ENCODE results near the gene MFAP4.

MFAP4 gene

DNA sequence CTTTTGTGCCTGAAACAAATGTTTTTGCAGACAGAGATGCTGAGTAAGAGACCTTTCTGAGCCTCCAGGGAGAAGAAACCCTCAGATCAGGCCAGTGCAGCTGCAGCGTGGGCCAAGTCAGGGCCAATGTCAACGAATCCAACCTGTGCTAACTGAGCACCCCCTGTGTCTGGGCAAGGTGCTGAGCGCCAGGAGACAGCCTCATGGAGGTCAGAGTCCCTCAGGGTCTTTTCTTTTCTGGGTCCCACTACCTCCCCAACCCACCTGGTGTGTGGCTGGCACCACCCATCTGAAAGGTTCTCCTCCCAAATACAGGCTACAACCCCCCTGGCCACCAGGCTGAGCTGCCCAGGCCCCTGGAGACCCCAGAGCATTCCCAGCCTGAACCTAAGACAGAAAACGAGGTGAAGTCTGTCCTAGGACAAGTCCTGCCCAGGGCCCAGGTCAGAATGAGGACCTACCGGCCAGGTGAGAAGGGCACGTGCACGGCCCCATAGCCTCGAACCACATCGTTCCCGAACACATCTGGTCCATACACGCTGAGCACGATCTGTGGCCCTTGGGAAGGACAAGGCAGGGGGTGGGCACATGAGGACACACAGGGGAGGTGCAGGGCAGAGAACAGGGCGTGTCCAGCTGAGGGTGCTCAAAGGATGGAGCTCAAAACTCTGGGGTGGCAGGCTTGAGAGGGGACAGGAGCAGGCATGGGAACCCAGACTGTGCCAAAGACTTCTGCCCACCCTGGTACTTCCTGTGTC, 39.5 kb downstream of the MFAP4 start:
- no peak for DNase-seq

DNA sequence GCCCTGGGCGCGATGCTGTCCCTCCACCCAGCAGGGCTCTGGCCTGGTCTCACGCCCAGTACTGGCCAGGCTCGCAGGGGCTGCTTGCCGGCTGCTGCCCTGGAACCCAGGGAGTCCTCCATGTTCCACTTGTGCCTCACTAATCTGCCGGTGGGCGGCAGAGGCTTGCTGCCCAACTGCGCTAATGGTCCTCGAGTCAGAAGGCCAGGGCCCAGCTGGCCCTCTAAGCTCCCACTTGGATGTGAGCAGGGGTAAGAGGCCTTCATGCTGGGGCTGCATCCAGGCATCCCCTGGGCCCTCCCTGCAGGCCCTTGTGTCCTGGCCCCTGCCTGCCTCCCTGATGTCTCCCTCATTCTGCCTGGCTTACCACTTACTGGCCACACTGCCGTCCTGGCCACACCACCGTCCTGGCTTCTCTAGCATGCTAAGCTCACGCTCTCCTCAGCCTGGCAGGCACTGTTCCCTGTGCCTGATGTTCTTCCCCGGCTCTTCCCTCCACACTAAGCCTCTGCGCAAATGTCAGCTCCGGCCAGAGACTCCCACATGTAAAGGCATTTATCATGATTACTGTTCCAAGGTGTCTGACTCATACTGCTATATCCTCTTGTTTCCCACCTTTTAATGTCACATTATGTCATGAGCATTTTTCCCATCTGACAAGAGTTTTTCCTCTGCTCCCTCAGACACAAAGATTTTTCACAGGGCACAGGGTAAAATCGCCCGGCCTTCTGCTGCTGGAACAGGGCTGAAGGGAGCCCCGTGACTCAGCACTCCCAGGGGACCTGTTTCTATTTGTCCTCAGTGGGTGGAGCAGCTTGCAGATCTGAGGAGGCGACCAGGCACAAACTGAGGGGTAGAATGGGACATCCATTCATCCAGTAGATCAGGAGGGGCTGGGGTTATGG, 40.4 kb downstream of the MFAP4 start:
- peak; percentile 94 for DNase-seq

DNA sequence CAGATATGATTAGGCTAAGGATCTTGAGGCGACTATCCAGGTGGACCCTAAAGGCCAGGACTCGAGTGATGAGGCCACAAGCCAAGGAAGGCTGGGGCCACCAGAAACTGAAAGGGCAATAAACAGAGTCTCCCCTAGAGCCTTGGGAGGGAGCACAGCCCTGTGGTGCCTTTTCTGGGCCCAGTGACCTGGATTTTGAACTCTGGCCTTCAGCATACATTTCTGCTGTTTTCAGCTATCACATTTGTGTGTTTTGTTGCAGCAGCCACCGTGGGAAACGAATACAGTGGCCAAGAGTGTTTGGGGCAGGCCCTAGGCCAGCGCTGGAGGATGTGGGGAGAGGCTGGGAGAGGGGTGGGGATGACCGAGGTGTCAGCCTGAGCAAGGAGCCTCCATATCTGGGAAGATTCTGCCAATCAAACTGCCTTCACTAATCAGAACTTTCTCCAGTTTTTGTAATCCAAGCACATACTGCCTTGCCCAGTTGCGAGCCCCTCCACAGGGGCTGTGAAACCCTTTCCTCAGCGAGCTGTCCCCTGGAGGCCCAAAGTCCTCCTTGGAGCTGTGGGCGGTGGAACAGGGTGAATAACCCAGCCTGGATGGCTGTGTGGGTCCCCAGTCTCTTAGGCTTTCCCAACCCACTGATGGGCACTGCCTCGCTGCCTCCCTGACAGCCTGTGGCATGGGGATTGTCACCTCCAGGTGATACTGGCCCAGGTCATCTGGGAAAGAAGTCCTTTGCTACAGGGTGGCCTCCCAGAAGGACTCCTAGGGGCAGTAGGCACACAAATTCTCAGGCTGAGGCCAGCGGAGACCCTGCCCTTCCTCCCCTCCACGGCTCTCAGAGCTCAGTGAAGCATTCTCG, 41.3 kb downstream of the MFAP4 start:
- DNase-seq: no peak

DNA sequence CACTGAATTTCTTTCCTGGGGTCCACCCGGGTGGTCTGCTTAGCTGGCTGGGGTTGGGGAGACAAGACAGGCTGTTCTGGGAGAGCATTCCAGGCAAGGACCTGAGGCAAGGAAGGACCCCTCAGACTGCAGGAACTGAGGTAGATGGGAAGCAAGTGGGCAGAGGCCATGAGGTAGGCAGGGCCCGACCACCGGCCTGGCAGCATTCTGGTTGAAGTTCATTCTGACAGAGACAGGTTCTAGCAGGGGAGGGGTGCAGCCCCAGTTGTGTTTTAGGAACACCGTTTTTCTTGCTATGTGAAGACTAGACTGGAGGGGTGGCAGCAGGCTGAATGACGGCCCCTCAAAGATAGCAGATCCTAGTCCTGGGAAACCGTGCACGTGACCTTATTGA, 41.9 kb downstream of the MFAP4 start:
- DNase-seq: no peak

DNA sequence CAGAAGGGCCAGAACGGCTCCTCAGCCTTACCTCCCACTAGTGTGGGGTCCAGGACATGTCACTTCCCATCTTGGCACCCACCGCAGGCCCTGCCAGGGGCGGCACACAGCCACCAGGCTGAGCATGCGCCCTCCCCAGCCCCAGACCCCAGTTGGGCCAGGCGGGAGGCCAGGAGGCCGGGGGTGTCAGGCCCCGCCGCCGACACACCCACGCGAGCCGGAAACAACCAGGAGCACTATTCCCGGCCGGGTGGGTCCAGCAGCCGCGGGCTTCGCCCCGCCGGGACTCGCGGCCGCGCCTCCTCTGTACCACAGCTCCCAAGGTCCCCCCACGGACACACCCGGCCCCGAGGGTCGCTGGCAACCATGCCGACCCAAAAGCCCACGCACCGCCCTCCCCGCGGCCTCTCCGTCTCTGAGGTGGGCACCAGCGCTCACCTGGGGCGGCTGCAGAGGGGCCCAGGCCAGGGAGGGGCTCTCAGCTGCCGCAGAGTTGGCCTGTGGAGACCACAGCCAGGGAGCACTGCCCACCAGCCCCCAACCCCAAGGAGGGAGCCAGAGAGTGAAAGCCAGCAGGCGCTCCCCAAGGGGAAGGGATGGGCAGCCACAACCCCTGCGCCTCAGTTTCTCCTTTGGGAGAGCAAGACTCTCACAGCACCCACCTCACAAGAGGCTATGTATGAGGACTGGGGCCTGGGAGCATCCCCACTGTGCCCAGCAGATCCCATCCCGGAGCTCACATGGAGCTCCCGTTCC, 42.5 kb downstream of the MFAP4 start:
- no peak for DNase-seq

DNA sequence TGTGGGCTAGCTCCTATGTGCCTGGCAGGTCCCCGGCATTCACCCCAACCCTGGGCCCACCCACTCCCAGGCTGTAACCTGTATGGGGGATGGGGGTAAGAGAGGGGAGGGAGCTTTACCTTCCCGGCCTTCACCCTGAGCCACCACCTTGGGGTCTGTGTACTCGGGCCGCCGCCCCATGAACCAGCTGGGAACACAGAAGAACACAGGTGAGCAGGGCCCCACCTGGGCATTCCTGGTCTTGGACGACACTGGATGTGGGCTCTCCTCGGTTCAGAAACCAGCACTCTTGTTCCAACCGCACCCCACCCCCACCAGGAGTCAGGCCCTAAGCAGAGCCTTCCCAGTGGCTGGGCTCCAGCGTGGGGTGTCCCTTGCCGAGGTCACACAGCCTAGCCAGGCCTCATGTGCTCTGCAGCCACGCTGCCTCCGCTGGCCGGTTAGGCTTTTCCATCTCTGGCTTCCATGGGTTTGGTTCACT, 43.3 kb downstream of the MFAP4 start:
- DNase-seq: no peak

DNA sequence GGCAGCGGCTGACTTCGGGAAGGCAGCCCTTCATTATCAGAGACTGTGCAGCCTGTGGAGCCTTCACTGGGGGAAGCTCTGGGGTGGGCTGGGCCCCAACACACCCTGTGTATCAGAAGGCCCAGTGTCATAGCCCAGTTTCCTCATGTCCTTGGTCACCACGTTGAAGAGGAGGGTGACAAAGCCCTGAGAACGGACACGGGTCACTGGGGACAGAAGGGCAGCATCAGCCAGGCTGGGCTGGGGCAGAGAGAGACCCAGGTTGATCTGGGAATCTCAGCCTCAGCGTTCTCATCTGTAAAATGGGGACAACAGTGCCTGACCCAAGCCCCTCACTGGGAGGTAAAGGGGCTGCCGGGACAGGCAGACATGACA, 43.7 kb downstream of the MFAP4 start:
- no peak for DNase-seq

DNA sequence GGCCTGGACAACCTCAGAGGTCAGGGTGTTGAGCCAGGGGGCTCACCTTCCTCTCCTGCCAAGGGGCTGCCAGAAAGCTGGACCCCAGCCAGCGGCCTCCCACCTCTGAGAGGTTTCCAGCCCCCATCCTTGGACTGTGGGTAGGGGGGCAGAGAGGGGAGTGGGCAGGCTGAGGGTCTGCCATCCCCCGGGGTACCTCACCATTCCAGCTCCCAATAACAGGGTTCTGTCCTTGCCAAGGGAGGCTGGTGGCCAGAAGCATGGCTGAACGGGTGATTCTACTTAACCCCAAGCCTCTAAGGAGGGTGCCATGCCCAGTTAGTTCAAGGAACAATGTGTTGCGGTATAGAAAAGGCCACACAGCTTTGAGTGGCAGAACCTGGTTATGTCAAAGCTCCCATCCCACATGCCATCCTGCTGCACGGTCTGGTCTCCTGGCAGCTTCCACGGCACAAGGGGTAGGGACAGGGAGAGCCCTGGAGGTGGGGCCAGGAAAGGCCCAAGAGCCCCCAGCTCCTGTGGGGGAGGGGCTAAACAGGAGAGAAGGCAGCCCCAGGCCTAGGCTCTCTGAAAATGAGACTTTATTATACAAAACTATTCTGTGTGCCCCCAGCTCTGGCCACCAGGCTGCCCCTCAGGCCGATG, 44.3 kb downstream of the MFAP4 start:
- DNase-seq: no peak

DNA sequence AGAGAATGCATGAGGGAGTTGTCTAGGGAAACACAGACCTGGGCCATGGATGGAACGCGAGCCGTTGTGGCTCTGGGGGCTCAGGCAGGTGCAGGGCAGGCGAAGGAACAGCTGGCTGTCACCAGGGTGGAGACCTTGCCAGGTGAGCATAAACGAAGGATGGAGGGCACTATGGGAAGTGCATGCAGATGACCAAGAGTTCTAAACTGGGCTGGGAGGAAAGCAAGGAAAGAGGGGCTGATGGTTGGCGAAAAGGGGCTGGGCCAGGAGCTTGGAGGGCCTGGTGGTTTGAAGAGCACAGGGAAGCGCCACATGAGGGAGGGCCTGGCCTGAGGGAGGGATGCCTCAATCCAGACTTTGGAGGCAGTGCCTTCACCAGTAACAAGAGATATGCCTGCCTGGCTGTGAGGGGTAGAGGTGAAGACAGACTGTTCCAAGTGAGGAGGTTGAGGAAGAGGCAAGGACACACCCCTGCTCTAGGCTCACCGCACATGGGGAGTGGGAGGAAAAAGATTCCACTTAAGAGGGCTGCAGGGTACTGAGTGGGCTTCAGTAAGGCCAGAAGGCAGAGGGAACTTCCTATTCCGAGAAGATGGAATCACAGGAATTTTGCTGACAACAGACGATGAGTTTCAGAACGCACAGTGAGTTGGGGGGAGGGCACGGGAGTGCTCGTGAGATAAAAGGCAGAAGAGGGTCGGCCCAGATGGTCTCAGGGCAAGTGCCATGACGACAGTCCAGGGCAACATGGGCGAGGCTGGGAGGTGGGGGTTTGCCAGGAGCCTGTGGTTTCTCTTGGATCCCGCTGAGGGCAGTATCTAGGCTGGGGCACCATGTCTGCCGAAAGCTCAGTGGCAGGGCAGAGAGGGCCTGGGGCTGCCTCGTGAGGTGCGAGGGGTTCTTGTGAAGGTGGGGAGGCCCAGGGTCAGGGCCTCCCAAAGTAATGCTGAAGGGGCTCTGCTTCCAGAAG, 45.1 kb downstream of the MFAP4 start:
- no peak for DNase-seq

DNA sequence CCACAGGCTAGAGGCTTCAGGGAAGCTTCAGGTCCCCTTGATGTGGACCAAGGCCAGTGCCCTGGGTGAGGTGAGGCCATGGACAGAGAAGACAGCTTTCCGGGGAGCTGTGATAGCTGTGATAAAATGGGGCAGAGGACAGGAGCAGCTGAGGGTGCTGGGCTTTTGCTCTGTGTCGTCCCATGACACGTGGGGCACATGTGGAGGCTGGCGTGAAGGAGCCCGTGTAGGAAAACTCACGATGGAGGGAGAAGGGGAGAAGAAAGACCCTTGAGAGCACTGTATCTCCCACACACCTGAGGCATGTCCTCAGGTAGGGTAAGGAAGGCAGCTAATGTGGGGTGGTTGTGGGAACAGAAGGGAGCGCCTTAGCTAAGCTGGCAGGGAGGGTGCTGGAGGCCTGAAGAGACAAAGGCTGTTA, 45.8 kb downstream of the MFAP4 start:
- DNase-seq: no peak

DNA sequence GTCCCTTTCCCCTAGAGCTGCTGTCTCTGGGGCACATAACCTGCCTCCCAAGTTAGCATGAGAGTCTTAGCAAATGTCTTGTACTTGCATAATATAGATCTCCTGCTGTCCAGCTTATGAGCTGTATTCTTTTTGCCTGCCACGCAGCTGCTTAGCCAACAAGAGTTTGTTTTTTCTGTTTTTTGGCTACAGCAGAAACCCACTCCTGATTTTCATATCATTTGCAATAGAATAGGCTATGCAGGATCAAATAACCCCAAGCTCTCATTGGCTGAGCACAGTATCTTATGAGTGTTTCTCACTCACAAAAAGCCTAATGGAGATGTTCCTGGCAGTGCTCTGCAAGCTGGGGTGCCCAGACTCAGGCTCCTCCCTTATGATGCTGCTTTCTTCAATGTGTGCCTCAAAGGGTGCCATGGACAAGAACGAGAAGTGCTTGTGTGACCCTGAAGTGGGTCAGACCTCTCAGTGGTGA, 47.6 kb downstream of the MFAP4 start:
- no peak for DNase-seq

DNA sequence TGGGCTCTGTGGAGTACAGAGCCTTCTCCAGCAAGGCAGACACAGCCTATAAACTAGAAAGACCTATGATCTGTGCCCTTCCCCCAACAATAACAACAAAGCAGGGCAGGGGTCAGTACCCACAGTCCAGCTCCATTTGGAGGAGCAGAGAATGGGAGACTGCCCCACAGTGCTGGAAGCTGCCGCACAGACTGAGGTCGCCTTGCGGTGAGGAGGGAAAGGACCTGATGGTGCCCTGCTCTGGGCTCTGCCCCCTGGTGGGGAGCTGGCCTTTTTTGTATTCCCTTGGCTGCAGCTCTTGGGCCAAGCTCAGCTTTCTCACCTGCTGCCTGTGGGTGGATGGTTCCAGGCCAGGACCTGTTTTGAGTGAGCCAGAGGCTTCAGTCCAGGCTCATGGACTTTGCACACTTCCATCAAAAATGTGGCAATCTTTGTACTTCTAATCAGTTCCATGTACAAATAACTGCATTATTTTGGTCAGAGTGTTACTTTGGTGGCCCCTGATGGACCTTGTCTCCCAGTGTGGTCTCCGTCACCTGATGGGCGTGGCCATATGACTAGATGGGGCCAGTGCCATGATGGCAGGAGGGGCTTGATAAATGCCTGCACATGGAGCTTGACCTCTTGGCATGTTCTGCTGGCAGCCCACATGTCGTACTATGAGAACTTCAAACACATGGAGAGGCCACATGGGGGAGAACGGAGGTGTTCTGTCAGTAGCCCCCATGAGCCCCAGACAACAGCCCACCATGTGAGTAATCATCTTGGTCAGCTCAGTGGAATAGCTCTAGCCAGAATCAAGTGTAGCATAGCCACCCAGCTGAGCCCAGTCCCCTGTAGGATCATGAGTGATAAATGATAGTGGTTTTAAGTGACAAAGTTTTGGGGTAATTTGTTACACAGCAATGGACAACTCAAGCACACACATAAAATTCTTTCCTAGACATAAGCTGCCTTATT, 48.7 kb downstream of the MFAP4 start:
- peak; percentile 72 for DNase-seq

DNA sequence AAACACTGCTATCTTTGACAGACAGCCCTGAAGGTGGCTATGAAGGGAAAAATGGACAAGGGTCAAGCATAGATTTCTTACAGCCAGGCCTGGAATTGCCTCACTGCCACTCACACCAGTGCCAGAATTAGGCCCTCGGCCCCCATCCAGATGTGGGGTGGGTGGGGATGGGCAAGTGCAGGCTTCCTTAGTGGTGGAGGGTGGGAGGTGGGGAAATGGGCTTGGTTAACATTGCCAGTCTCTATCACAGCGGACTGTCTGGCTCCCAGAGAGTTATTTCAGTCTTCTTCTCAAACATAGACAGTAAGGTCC, 49.3 kb downstream of the MFAP4 start:
- DNase-seq: no peak

DNA sequence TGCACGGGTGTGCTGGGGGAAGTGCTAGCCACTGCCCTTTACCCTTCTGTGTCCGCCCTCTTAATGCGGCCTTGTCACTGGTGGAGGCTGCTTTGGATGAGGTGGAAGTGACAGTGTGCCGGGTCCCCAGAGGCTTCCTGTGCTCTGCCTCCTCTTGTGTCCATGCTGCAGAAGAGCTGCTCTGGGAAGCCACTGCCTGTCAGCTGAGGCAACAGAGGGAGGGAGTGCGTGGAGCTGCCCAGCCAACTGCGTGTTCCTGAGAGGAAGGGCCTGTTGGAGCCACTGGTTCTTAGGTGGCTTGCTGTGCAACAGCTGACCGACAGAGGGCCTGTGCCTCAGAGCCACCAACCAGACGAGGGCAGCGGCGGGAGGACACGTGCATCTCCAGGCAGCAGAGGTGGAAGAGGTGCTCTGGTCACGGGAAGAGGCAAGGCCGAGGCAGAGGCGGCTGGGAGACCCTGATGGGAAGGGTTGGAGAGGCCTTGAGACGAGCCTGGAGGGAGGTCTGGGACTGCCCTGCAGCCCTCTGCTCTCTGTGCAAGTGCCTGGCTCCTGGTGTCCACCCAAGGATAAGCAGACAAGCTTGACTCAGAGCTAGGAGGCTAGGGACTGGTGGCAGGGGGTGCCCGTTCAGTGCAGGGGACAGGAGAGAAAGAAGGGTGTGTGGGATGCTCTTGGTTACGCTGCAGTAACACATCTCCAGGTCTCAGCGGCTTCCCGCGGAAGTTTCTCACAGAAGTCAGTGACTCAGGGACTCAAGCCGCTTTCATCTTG, 49.9 kb downstream of the MFAP4 start:
- no peak for DNase-seq

DNA sequence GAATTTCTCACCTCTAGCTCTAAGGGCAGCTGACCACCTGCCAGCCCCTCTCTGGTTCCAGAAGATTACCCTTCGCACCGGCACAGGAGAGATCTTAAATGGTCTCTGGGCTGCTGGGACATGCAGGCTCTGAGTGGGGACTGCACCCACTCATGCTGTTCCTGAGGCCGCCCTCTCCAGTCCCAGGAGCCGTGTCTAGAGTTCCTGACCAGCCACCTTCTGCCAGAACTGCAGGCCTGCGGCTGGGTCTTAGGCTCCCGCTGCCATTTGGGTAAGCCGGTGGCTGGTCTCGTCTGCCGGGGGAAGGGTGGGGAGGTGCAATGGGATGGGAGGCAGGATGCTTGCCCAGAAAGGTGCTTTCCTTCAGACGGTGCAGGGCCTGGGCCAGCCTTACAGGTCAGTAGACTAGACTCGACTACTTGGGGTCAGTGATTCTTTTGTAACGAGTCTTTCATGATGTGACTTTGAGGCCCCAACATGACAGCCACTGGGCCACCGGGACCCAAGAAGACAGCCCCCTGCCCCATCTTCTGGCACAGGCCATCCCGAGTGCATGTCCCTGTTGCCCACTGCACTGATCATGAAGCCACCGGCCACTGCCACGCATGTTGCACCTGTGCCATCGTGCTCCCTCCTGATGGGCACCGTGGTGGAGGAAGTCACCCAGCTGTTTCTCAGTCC, 50.9 kb downstream of the MFAP4 start:
- no peak for DNase-seq

DNA sequence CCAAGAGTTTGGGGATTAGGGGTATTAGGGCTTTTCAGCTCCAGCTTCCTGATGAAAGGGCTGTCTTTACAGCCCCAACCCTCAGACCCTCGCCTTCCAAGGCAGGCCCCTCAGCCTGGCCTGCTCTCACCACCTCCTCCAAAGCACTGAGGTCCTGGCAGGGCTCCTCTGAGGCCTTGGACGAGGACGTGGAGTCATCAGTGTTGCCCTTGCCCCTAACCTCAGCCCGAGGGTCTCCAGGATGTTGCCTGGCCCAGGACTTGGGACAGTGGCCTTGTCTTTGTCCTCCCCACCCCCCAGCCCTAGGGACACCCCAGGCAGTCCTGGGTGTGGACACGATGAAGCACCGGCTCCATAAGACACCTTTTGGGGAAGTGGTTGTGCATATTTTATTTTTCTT, 52.7 kb downstream of the MFAP4 start:
- no peak for DNase-seq

DNA sequence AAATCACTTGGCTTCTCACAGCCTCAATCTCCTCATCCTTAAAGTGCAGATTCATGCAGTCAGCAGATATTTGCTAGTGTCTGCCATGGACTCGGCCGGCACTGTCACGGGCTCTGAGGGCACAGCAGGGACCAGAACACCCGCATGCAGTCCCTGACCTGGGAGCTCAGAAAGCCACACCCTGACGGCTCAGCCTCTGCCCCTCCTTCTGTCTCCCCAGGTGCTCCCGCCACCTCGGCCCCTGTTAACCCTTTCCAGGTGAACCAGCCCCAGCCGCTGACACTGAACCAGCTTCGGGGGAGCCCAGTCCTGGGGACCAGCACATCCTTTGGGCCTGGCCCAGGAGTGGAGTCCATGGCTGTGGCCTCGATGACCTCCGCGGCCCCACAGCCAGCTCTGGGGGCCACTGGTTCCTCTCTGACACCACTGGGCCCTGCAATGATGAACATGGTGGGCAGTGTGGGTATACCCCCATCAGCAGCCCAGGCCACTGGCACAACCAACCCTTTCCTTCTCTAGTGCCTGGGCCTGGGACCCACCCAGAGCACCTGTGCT, 53.2 kb downstream of the MFAP4 start:
- DNase-seq: no peak

Measured in NCI-H82 (cell line).